Brain microvascular endothelial cell (primary cell): ENCODE results near the gene RAB17.
"Not testable (repeated sequence)": the region's sequence is repeated elsewhere in the genome, so short reads cannot be mapped to it uniquely, and the experiment has no call there.

Experiments
- DNase-seq: peaks from one replicate; pipeline ENCODE4 v3.0.0-alpha.2; 2020
- H3K27ac ChIP-seq: fragments of 250-450 bp; sonication (Bioruptor Pico); 2 replicates; pipeline ENCODE4 v1.5.1; 2020; ENCODE audit warnings: mild to moderate bottlenecking, moderate library complexity
- H3K27me3 ChIP-seq: fragments of 250-450 bp; sonication (Bioruptor Pico); replicated peaks from 2 replicates; pipeline ENCODE4 v1.5.1; 2020; ENCODE audit warnings: mild to moderate bottlenecking
- H3K36me3 ChIP-seq: fragments of 250-450 bp; sonication (Bioruptor Pico); replicated peaks from 2 replicates; pipeline ENCODE4 v1.5.1; 2020; ENCODE audit warnings: mild to moderate bottlenecking
- H3K4me3 ChIP-seq: 2 replicates; pipeline ENCODE4 v1.5.1; 2011; ENCODE audit warnings: low read depth, mild to moderate bottlenecking, control low read depth, low read length, moderate library complexity
- CTCF ChIP-seq: IDR thresholded peaks from 2 replicates; pipeline ENCODE4 v1.5.1; 2011; ENCODE audit warnings: low read depth, mild to moderate bottlenecking, moderate library complexity, low read length, control low read depth, inconsistent platforms; ENCODE audit errors: missing control alignments
- in situ Hi-C: cut with HindIII; loops from 2 replicates; pipeline ENCODE4 v1.10.0; 2017; ENCODE audit warnings: low sequenced_read_pairs, low pct_ligation_motif_present

RAB17 gene

GRCh38 chr2:237598468-237599208 lies 8.1 kb upstream of the RAB17 start:
- DNase-seq, result no peak
- in situ Hi-C loops, result no loop called here
- Histone ChIP-seq H3K27me3 (no peaks in the 10 kb centered on the region), H3K27ac (no peak overlapping the region), H3K4me3 (no peak overlapping the region), H3K36me3 (no peaks in the 10 kb centered on the region)
- TF ChIP-seq CTCF, result no peak

- no peak for TF ChIP-seq CTCF
- no peaks in the 10 kb centered on the region for H3K36me3 ChIP-seq
- DNase-seq, result no peak
- H3K4me3 ChIP-seq, result no peak overlapping the region
- no peaks in the 10 kb centered on the region for H3K27me3 ChIP-seq
- in situ Hi-C loops, result no loop called here
- H3K27ac ChIP-seq, result no peak overlapping the region
Measured at GRCh38 chr2:237597196-237598145, 6.9 kb upstream of the RAB17 start.

GRCh38 chr2:237596520-237597195 lies 6.1 kb upstream of the RAB17 start:
- TF ChIP-seq CTCF, result no peak
- no peak overlapping the region for H3K4me3 ChIP-seq
- in situ Hi-C loops, result no loop called here
- no peaks in the 10 kb centered on the region for H3K27me3 ChIP-seq
- H3K36me3 ChIP-seq, result no peaks in the 10 kb centered on the region
- no peak for DNase-seq
- H3K27ac ChIP-seq, result no peak overlapping the region

- in situ Hi-C loops, DNase-seq, H3K27ac ChIP-seq, H3K27me3 ChIP-seq, H3K4me3 ChIP-seq, H3K36me3 ChIP-seq: not testable (repeated sequence)
Measured at GRCh38 chr2:237595829-237596519, 5.4 kb upstream of the RAB17 start.

GRCh38 chr2:237594514-237594871 lies 4.0 kb upstream of the RAB17 start:
- no peak overlapping the region for H3K27ac ChIP-seq
- in situ Hi-C loops, result no loop called here
- DNase-seq, result no peak
- H3K36me3 ChIP-seq, result no peaks in the 10 kb centered on the region
- no peak for TF ChIP-seq CTCF
- no peak overlapping the region for H3K4me3 ChIP-seq
- no peaks in the 10 kb centered on the region for H3K27me3 ChIP-seq
